ENCODE measurements around the gene DLK1.

DNA sequence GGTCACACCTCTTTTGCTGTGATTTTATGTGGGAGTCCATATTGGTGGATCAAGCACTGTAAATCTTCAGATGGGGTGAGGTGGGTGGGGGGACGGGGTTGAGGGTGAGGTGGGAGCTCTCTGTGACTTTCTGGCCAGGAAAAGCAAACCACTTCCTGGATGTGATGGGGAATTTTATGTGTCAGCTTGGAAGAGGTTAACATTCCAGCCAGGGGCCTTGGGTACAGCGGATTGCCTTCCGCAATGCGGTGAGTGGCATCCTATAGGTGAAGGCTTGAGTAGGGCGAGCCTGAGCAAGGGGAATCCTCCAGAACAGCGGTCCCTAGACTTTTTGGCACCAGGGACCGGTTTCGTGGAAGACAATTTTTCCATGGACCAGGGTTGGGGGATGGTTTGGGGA is 36.2 kb downstream of the DLK1 start:
- no peak for TF ChIP-seq CTCF (IDR thresholded peaks at IDR 0.05)
- no peak for TF ChIP-seq POLR2A (IDR thresholded peaks at IDR 0.05)
